HG03039 (cell line): ENCODE data around the gene GRM4.

Experiments
- ATAC-seq: cut with Tn5 transposase; IDR thresholded peaks from one replicate; pipeline ENCODE4 v1.9.1; 2021; ENCODE audit warnings: mild to moderate bottlenecking, moderate library complexity; ENCODE audit not compliant: unreplicated experiment

Gene GRM4

DNA sequence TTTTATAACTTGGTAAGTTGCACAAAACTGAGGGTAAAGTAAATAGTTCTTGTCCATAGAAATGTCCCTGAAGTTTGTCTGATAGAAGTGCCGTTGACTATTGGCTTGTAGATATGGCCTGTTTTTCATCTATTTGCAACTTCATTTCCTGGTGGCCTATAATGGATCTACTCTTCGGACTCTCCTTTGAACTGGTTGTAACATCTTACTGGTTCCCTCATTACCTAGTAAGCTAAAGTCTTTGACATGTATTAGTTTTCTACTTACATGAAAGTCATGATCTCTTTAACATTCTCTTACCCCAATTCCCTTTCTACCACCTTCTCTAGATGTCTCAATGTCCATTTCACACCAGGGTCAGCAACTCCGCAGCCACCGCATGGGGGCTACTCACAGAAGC is 146.3 kb downstream of the GRM4 start:
- no peak for ATAC-seq

DNA sequence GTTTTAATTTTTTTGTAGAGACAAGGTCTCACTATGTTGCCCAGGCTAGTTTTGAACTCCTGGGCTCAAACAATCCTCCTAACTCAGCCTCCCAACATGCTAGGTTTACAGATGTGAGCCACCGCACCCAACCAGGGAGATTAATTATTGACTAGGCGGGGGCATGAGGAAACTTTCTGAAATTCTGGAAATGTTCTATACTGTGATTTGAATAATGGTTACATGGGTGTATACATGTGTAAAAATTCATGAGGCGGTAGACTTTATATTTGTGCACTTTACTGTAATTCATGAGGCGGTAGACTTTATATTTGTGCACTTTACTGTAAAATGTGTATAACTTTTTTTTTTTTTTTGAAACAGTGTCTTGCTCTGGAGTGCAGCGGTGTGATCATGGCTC is 147.2 kb downstream of the GRM4 start:
- ATAC-seq, result no peak

GRCh38 chr6:33997265-33997664 is 148.6 kb downstream of the GRM4 start:
- no peak for ATAC-seq

DNA sequence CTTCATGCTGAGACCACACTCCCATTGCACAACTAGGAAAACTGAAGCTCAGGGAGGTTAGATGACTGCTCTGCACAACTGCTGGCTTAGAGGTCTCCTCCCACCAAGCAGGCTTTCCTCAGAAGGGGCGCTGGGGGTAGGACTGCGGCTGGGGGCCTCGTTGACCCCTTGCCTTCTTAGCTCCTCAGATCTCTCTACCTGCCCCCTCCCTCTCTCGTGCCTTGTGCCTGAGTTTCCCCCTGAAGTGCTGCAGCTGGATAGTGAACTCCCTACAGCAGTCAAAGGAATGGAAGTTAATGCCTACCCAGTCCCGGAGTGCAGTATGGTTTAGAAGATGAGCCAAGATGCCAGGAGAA is 149.8 kb downstream of the GRM4 start:
- no peak for ATAC-seq

DNA sequence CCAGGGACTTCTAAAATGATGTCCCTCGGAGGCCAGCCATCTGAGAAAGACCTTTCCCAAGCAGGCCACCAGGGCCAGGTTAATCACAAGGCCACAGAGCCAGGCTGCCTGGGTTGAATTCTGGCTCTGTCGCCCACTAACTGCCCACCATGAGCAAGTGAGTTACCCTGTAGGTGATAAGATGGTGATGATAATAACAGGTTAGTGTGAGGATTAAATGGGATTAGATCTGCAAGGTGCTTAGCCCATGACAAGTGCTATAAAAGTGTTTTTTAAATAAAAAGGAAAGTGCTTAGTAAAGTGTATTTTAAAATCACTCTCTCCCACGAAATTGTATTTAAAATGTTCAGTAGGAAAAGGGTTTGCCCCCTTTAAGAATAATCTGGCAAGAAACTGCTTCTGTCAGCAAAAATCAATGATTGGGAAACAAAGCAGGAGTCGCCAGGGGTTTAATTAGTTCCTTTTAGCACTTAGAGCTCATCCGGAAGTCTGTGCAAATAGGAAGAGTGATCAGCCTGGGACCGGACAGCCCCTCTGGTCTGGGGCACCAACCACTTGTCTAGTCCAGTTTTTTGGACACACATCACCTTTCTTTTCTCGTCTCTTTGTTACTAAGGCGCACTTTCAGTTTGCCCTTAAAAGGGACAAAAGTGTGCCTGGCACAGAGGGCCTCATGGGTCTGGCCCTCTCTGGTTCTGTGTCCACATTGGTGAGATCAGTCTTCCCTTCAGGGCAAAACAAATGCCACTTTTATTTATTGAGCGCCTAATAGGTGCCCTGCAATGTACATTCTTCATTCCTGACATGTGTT is 150.4 kb downstream of the GRM4 start:
- ATAC-seq, result no peak

- ATAC-seq, result no peak
Observed at GRCh38 chr6:33994472-33995308, 151.2 kb downstream of the GRM4 start.

- no peak for ATAC-seq
Observed at GRCh38 chr6:33993653-33994471, 152.0 kb downstream of the GRM4 start.

DNA sequence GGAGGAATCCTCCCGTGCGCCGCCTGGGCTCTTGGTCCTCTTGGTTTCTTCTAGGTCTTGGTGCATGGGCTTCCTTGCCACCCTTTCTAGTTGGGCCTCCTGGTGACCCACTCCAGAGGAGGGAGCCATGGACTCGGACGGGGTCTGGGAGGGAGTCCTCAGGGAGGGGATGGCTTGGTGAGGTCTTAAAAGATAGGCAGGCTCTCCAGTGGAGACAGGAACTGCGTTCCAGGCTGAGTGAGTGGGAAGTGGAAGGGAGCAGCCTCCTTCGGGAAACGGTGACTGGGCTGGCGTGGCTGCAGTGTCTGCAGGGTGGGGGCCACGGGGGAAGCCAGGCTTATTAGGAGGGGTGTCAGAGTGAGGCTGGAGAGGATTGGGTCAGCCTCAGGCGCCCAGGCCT is 152.8 kb downstream of the GRM4 start:
- no peak for ATAC-seq

DNA sequence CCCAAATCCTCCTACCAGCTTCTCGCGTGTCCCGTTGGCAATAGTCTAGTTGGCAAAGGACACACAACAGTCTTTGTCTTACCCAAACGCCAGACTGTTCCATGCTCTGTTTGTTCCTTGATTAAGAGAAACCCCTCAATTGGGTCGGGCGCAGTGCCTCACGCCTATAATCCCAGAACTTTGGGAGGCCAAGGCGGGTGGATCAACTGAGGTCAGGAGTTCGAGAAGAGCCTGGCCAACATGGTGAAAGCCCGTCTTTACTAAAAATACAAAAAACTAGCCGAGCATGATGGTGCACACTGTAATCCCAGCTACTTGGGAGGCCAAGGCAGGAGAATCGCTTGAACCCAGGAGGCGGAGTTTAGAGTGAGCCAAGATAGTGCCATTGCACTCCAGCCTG is 153.7 kb downstream of the GRM4 start:
- ATAC-seq, result no peak

- no peak for ATAC-seq
Observed at GRCh38 chr6:33991610-33992009, 154.3 kb downstream of the GRM4 start.

DNA sequence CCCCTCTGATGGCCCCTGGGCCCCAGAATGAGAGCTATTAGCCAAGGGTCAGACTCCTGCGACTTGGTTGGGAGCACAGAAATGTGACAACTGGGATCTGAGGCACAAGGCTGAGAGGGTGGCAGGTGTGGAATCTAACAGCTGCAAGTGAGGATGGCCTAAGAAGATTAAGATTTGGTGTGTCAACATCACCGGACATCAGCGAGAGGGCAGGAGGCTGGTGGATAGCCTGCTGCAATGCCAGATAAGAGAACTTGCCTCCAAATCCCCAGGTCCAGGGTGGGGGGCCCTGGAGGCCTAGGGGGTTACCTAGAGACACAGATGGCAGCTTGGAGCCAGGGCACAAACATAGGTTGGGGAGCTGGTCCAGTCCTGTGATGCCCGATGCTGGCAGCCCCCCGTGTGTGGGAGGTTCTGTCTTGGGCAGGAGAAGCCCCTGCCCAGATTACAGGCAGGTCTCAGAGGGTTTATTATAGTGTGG is 155.8 kb downstream of the GRM4 start:
- ATAC-seq, result no peak

DNA sequence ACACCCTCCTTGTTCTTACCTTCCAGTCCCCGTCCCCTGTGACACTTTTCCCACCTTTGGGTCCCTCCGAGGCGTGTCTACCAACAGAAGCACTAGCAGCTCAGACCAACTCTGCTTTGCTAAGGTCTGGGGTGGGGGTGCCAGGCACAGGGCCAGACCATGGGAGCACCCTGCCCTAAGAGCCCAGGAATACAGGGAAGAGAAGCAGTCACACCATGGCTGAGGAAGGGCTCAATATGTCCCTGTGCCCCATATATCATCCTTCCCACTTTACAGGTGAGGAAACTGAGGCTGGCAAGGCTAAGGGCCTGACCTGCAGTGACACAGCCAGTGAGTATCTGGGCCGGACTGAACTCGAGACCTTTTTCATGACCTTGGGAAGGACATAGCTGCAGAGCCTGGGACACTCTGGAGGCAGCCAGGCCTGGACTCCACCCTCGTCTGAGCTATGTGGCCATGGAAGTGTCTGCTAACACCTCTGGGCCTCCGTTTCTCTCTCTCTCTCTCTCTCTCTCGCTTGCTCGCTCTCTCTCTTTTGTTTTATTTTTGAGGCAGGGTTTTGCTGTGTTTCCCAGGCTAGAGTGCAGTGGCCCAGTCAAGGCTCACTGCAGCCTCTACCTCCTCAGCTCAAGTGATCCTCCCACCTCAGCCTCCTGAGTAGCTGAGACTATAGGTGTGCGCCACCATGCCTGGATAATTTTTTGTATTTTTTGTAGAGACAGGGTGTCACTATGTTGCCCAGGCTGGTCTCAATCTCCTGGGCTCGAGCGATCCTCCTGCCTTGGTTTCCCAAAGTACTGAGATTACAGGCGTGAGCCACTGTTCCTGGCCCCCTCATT is 156.7 kb downstream of the GRM4 start:
- ATAC-seq, result no peak

DNA sequence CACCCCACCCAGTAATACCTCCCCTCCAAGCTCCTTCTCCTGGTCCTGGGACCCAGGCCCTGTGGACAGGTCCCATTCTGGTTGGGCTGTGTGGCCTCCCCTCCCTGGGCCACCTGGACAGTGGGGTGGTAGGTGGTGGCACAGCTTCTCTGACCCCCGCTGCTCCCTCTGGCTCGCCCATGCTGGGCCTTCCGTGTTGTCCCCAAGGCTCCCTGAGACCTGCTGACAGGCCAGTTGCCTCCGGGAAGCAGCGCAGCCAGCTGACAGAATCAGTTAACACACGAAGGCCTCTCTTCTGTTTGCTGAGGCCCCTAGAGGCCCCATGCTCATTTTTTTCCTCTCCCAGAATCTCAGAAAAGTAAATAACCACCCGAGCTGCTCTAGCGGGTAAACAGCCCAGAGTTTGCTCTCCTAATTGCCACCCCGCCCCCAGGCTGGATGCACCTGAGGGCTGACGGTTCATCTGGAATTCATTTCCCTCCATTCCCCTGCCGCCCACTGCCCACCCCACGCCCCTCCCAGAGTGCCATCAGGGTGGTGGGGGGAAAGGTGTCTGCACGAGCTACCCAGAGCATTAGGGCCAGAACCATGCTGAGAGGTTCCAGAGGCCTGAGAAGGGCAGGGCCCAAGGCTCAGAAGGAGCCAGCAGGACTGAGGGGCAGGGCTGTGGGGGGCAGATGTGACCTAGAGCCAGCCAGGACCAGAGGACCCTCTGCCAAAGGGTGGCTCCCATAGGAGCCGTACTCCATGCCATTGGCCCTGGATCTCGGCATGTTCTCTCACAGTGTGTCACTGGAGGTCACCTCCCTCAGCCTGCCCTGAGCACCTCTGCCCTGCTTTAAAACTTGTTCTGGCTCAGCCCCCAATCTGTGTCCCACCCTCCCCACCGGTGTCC is 157.5 kb downstream of the GRM4 start:
- ATAC-seq, result no peak

- no peak for ATAC-seq
Observed at GRCh38 chr6:33987531-33988021, 158.3 kb downstream of the GRM4 start.

GRCh38 chr6:33985947-33986346 is 159.9 kb downstream of the GRM4 start:
- ATAC-seq, result no peak

- no peak for ATAC-seq
Observed at GRCh38 chr6:33985313-33985751, 160.6 kb downstream of the GRM4 start.

GRCh38 chr6:33984466-33985312 is 161.2 kb downstream of the GRM4 start:
- ATAC-seq, result no peak
